ENCODE data around the gene CCDC179.

Gene CCDC179

DNA sequence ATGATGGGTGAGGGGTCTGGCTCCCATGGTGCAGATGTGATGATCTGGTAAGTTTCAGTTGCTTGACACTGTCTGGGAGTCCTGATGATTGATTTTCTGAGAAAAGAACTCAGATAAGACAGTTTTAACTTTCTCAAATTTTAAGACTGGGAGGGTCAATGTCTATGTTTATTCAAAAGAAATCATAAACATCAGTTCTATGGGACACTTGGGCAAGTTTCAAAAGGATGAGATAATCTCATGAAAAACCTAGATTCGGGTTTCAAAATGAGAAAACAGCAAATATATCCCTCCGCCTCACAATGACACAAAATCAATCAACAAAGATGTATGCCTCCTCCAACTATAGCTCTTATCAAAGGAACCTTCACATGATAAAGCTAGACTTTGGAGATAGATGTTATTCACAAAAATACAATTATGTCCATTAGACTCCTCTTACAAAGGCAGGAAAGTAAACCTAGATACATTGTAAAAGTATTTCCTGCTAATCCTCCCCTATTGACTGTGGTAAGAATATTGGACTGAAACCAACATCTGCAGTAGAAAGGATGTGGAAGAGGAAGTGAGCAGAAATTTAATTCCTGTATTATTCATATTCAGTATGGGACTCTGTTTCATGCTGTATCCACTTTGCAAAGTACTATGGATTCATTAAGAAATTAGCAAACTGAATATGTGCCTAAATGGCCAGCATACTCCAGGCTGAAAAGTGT lies 52.3 kb downstream of the CCDC179 start:
- no peak for DNase-seq

DNA sequence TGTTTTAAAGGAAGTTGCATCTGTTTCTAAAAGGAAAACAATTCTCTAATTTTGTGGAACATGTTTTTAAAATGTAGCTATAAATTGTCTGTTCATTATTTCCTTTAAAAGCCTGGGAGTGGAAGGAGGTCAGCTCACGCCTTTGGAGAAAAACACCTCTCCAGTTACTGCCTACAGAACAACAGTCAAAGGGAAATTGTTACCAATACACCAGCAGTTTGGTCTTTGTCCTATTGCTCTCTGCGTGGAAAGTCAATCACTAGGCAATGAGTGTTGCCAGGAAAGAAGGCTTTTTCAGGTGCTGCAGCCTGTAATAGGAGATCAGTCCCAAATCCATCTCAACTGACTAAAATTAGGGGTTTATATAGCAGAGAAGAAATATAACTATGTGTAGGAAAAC lies 52.9 kb downstream of the CCDC179 start:
- no peak for DNase-seq

DNA sequence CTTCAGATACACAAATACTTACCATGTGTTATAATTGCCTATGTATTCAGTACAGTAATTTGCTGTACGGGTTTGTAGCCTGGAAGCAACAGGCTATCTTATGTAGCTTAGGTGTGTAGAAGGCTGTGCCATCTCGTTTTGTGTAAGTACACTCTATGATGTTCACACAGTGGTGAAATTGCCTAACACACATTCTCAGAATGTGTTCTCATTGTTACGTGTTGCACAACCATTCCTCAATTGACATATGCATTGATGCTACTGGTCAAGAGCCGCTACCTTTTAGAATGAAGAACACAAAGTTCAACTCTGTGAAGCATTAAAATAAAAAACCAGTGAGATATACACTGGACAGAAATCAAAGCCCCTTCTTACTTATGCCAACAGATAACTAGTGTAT lies 57.4 kb downstream of the CCDC179 start:
- no peak for DNase-seq

DNA sequence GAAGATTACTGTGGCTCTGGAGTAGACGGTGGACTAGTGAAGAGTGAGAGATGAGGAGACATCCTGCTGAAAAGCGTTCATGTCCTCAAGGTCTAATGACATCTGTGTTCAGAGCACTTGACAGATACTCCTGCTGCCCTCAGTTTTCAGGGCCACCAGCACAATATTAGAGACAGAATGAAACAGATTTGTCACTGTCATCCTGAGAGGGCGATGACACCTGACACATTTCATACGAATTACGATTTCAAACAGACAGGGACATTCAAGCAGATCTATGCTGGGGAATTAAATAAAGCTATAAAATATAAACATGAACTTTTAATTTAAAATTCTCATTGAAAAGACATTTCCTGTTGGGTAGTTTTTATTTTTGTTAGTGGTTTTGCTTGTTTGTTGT lies 59.8 kb downstream of the CCDC179 start:
- no peak for DNase-seq

DNA sequence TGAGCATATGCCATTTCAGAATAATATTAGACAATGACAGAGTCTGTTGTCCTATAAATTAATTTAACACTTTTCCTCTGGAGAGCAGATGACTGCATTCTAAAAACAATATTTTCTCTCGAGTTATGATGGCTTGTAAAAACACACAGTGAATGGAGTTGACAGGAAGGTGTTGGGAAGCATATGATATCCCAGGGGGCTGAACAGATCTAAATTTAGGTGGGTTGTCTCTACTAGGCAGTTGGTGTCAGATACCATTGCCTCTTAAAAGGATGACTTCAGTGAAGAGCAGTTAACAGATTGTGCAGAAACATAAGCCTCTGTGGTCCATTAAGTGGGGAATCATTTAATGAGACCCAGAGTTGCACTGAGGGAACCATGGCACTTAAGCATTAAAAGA lies 61.4 kb downstream of the CCDC179 start:
- DNase-seq, result no peak

DNA sequence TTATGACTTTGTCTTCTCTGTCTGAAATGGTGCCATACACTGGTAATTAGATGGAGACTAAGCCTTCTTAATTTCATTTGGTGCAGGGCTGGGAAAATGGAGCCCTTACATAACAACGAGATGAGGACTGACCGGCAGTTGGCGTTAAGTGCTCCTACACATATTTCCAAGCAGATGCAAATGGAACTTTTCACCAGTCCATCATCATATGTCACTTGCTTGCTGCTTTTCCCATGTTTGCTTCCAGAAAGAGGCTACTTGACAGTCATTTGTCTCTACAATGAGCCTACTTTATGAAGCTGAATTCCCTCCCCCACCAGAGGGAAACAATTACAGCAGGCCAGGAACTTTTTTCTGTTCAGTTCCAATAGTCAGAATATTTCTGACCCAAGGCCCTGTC lies 63.2 kb downstream of the CCDC179 start:
- DNase-seq, result no peak

All from stimulated activated CD4-positive, alpha-beta T cell treated with anti-CD3 and anti-CD28 coated beads, Interleukin-1b, Interleukin-23, amount 100 ng/mL, for 48 hours (primary cell).